ENCODE data around the gene SLC2A2.

SLC2A2 gene

DNA sequence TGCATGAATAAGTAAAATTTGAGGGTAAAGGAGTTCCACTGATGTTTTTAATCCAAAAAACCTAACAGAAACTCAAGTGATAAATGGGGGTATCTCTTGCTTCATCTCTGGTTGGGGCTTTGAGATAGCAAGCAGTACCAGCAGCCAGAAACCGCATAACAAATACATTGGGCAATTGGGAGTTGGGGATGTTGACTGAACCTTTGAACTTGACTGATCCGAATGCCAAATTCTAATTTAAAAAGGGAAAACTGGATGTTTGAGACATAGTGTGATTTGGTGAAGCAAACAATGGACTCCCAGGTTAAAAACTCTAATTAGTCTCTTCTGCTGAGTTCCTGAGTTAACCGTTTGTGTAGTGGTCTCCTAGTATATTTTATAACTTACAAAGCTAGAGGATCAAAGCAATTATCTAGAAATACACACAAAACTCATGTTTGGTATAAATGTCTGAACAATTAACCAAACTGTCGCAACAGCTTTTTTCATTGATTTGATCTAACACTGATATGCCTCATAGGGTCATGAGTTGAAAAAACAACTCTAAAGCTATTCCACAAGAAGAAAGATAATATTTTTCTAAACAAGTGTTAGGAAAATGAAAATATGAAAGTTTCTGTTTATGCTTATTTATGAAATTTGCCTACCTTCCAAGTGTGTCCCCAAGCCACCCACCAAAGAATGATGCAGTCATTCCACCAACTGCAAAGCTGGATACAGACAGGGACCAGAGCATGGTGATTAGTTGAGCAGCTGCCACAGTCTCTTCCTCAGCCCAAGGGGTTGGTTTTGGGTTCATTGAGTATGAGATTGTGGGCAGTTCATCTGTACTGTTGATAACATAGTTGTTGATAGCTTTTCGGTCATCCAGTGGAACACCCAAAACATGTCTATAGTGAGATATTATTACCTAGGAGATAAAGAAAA is 12.4 kb downstream of the SLC2A2 start:
- no peak for TF ChIP-seq ZNF274 (IDR thresholded peaks at IDR 0.05; ENCODE audit: low read depth, low read length)
- H3K4me3 ChIP-seq (ENCODE audit: low read length) = no peak overlapping the region

DNA sequence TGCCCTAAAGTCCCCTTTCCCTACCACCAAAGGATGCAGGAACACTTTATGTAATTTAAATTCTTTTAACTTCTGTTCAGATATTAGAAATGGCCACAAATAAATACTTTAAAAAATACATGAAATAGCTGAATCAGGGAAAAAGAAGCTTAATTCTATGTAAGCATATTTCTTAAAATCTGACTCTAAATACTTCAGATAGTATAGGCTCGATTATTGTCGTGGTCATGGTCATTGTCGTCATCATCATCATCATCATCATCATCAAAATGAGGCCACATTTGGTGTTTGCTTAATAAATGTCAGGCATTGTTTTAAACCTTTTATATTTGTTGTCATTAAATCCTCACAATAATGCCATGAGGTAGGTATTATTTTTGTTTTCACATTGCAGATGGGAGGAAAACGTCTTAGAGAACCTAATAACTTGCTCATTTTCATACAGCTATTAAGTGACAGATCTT is 14.6 kb downstream of the SLC2A2 start:
- no peak for TF ChIP-seq ZNF274 (IDR thresholded peaks at IDR 0.05; ENCODE audit: low read depth, low read length)

DNA sequence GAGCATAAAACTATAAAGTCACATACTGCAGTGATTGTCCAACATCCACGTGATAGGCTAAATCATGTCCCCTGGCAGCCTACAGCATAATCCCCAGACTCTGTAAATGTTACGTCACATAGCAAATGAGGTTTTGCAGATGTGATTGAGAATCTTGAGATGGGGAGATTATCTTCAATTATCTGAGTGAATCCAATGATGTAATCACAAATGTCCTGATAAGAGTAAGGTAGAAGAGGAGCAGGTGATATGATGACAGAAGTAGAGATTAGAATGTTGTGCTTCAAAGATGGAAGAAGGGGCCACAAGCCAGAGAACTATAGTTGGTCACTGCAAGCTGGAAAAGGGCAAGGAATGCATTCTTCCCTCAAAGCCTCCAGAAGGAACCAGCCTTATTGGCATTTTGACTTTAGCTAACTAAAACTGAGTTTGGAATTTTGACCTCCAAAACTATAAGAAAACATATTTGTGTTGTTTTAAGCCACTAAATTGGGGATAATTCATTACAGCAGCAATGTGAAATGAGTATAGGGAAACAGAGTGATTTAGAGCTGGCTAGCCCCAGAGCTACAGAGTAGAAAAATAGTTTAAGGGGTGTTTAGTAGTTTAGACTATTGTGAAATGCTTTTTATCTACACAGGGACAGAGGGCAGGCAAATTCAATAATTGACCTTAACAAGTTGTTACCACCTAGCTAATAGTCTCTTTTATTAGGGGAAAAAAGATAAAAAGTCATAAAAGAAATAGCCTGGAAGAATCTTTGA is 15.2 kb downstream of the SLC2A2 start:
- no peak overlapping the region for H3K4me3 ChIP-seq (ENCODE audit: low read length)
- TF ChIP-seq ZNF274 (IDR thresholded peaks at IDR 0.05; ENCODE audit: low read depth, low read length) = no peak

More for the DNA sequence above, 14.6 kb downstream of the SLC2A2 start:
- H3K4me3 ChIP-seq (ENCODE audit: low read length) = no peak overlapping the region

DNA sequence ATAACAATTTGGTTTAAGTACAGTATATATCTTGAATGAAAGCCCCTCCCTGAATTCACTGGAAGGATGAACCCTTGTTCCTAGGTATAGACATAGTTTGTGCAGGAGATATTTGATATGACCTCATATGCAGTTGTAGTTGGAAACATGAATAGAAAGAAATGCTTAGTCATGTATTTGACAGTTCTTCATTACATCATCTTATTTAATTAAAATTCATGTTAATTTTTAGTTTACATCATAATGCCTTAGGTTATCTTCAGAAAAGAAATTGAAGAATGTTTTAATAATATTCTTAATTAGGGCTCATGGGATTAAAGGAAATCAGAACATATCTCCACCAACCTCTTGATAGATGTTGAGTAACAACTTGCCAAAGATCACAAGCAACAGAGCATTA is 19.2 kb downstream of the SLC2A2 start:
- H3K4me3 ChIP-seq (ENCODE audit: low read length) = no peak overlapping the region
- TF ChIP-seq ZNF274 (IDR thresholded peaks at IDR 0.05; ENCODE audit: low read depth, low read length) = no peak

DNA sequence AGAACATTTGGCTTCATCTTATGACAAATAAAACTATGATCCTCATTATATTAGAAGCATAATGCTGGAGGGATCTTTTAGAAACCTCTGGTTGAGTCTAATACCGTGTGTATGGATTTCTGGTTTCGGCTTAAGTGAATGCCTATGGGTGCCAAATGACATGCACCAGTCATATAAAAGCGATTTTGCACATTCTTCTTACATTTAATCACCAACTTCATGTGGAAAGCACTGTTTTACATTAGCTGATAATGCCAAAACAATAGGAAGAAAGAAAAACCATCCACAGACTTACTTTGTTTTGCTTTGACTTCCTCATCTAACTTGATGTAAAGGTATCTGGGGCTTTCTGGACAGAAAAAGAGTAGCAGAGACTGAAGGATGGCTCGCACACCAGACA is 20.9 kb downstream of the SLC2A2 start:
- H3K4me3 ChIP-seq (ENCODE audit: low read length) = no peak overlapping the region
- TF ChIP-seq ZNF274 (IDR thresholded peaks at IDR 0.05; ENCODE audit: low read depth, low read length) = no peak

DNA sequence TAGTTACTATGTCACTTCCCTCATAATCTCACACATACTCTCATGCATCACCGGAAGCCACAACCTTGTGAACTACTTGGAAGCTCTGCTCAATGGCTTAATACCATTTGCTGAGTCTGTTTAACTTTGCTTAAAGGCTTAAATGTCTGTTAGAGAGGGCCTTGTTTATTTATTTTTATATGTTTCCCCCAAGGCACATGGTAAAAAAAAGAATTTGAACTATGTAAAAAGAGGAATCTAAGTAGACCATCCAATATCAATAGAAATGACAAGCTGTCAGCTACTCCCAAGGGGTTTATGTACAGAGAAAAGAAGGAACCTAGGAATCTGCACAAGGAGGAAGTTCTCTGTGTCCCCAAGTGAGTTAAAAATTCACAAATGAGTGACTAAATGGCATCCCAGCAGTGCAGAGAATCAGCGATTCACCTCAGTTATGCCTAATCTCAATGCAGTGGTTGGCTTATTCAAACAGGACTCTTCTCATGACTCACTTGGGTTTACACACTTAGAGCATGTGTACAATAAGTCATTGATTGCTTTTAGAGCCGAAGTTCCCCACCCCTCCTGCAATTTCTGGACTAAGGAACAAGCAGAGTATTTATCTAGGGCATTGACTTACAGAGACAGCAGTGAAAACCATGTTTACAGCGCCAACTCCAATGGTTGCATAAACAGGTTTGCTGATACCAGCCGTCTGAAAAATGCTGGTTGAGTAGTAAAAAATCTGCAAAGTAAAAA is 24.4 kb downstream of the SLC2A2 start:
- no peak overlapping the region for H3K4me3 ChIP-seq (ENCODE audit: low read length)
- no peak for TF ChIP-seq ZNF274 (IDR thresholded peaks at IDR 0.05; ENCODE audit: low read depth, low read length)

DNA sequence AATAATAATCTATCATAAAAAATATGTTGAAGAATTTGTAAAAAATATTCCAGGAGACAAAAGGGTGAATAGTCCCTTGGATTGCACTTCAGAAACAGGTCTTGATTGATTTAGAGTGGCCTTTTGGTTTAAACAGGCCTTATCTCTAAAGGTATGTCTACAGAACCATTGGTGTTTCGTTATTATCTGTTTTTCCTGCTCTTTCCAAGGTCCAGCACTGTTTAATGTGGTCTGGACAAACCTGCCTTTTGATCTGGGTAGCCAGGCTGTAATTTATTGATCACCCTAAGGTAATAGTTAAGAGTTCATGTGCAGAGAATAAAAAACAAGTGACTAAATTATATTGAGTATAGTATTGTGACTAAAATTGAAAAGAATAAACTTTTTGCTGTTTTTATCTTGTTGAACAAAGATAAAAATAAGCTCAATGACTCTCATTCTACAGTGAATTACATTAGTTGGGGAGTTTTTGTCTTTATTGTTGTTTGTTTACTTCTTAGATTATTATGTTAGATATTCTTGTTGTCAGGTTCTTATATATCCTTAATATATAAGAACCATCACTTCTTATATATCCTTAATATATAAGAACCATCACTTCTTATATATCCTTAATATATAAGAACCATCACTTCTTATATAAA is 25.1 kb downstream of the SLC2A2 start:
- no peak for TF ChIP-seq ZNF274 (IDR thresholded peaks at IDR 0.05; ENCODE audit: low read depth, low read length)
- H3K4me3 ChIP-seq (ENCODE audit: low read length) = no peak overlapping the region

DNA sequence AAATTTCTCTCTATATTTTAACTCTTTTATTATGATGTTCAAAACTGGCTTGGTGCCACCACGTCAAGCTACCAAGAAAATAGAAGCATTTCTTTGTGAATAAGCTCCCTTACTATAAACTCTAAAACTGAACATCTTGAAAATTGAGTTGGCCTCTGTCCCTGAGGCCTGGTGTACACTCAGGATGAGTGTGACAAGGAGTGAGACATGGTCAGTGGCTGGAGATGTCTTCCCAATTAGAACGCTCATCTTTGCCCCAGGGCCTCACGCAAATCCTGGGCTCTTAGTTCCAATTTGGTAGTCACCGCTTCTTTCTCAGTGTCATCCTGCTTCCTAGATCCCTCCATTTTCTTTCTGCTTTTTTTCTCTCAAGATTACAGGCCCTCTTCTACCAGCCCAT is 26.2 kb downstream of the SLC2A2 start:
- no peak for TF ChIP-seq ZNF274 (IDR thresholded peaks at IDR 0.05; ENCODE audit: low read depth, low read length)
- no peak overlapping the region for H3K4me3 ChIP-seq (ENCODE audit: low read length)

DNA sequence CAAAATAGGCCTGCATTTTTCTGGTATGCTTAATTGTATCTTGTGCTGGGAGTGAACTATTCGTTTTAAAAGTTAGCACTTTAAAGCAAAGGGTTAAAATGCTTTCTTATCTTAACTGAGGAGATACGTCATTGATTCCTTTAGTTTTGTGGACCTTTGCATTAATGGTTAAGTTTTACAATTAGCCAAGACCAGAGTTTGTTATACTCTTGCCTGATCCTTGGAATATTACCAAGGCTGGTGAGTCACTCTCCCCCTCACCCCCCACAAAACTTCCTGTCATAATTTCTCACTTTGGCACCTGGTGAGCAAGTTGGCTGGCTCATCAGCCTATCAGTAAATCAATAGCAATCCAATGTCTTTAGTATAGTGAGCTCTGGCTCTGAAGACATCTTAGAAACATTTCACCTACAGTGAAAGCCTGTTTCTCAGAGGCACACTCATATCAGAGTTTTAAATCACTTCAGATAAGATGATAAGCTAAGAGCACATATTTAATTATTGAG is 26.7 kb downstream of the SLC2A2 start:
- TF ChIP-seq ZNF274 (IDR thresholded peaks at IDR 0.05; ENCODE audit: low read depth, low read length) = no peak
- no peak overlapping the region for H3K4me3 ChIP-seq (ENCODE audit: low read length)

DNA sequence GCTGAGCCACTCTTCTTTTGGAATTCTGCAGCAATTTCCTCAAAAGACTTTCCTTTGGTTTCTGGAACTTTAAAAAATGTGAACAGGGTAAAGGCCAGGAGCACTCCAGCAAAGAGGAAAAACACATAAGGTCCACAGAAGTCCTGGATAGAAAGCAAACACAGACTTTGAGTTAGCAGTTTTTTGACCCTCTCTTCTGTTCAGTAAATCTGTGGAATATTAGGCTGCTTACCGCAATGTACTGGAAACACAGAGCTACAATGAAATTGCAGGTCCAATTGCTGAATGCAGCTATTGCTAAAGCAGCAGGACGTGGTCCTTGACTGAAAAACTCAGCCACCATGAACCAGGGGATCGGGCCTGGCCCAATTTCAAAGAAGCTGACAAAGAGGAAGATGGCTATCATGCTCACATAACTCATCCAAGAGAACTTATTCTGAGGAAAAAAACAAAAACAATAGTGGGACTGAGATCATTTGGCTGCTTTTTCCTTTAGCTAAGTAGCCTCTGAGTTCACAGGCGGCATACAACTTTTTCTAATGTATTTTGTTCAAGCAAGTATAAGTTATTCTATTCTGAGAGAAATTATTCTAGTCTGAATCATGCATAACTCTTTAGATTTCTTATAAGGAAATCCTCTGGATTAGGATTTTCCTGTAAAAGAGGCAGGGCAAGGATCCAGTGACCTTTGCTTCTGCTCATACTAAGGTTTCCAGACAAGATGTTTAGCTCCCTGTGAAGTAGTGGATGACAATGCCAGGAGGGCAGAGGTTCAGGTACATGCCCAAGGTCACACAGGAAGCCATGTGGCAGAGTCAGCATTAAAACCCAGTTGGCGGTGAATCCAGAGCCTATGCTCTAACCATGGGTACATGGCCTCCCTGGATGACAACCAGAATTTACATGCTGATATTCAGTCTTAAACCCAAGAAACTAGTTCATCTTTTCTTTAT is 28.3 kb downstream of the SLC2A2 start:
- TF ChIP-seq ZNF274 (IDR thresholded peaks at IDR 0.05; ENCODE audit: low read depth, low read length) = no peak
- H3K4me3 ChIP-seq (ENCODE audit: low read length) = no peak overlapping the region

DNA sequence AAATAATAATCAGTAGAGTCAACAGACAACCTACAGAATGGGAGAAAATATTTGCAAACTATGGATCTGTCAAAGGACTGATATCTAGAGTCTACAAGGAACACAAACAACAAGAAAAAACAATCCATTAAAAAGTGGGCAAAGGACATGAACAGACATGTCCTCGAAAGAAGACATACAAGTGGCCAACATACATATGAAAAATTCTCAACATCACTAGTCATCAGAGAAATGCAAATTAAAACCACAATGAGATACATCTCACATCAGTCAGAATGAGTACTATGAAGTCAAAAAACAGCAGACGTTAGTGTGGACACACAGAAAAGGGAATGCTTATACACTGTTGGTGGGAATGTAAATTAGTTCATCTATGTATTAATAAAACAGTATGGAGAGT is 33.7 kb downstream of the SLC2A2 start:
- no peak for TF ChIP-seq ZNF274 (IDR thresholded peaks at IDR 0.05; ENCODE audit: low read depth, low read length)
- H3K4me3 ChIP-seq (ENCODE audit: low read length) = no peak overlapping the region

DNA sequence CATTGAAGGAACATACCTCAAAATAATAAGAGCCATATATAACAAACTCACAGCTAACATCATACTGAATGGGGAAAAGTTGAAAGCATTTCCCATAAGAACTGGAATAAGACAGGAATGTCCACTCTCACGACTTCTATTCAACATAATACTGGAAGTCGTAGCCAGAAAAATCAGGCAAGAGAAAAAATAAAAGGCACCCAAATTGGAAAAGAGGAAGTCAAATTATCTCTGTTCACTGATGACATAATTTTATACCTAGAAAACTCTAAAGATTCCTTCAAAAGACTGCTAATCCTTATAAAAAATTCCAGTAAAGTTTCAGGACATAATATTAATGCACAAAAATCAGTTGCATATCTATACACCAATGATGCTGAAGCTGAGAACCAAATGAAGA is 34.9 kb downstream of the SLC2A2 start:
- no peak for TF ChIP-seq ZNF274 (IDR thresholded peaks at IDR 0.05; ENCODE audit: low read depth, low read length)
- no peak overlapping the region for H3K4me3 ChIP-seq (ENCODE audit: low read length)

Data from GM08714 (cell line).